ENCODE results near the gene FAM13C.

DNA sequence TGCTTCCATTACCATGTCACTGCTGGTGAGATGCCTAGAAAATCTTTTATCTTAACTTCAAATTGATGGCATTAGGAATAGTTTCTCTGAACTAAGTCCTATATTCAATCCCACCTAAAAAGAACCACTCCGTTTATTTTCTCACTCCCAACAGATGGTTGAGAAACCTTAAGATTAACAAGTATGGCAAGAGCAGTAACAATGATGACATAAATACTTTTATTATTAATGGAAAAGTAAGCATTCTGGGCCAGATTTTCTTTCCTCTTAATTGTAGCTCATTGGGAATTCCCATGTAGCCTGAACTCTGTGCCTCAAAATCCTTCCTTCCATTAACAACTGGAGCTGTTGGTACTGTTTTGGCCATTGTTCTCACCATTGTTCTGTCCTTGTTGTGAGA is 21.1 kb upstream of the FAM13C start:
- no peak for TF ChIP-seq YY1 (IDR thresholded peaks at IDR 0.05; ENCODE audit: insufficient read depth, insufficient read length)
- no peak for TF ChIP-seq ZNF274 (IDR thresholded peaks at IDR 0.05; ENCODE audit: low read depth, low read length)
